GM20431 (cell line): ENCODE data around the gene CMTR1.
"Not testable (repeated sequence)": the region's sequence is repeated elsewhere in the genome, so short reads cannot be mapped to it uniquely, and the experiment has no call there.

Experiments used
- in situ Hi-C: fragments of 300-500 bp; cut with MseI, MboI; formaldehyde crosslinking; loops from one replicate; pipeline ENCODE4 v1.15.0; 2020; ENCODE audit warnings: low sequenced_read_pairs; ENCODE audit not compliant: unreplicated experiment

Gene CMTR1

DNA sequence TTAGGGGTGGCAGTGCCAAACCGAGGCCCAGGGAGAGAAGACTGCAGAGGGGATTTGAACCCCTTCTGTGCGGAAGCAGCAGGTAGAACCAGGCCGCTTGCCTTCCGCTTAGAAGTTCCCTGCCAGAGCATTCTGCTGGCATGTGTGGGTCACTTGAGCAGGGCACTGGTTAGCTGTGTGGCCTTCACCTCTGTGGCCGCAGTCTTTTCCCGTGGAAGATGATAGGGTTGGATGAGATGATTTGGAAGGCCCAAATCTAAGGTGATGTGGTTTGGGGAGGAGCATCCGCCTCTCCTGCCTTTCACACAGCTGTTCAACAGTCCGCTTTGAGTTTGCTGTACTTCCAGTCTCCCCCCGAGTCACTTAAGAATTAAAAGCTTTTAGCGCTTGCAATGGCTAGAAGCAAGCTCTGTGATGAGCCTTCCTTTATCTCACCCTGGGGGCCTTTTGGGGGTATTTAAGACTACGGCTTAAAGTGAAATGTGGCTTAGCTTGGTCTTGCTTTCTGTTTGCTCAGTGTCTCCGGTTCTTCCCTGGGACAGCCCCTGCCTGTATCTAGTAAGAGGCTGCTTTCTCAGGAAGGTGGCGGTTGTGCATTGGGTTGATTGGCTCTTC is 743 bp downstream of the CMTR1 start:
- in situ Hi-C loops = no loop called here

DNA sequence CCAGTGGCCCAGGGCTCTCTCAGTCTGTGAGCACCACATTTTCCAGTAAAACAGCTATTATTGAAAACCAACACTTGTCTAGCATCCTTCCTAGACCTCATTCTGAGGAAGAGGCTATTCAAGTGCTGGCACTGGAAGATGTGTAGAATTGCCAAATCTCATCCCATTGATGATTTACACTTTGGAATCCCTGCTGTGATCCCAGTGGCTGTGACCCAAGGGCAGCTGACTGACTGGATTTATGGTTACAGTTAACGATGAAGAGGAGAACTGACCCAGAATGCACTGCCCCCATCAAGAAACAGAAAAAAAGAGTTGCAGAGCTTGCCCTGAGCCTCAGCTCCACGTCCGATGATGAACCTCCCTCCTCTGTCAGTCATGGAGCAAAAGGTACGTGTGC is 2.4 kb downstream of the CMTR1 start:
- in situ Hi-C loops = no loop called here

DNA sequence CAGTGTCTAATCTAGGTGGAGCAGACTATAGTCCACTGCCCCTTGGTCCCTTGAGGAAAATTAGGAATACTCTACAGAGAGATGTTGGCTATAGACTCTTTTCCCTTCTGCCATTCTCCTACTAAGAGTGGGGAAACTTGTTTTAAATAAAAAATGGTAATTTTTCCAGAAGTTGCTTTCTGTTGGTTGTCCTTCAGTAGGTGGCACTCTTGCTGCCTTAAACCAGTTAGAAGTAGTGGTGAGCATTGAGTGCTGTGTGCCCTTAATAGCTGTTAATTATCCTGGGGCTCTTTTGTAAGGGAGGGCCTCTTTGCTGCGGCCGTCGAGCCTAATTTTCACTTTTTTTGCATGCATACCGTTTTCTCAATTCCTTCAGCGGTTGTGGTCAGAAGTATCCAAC is 2.8 kb downstream of the CMTR1 start:
- in situ Hi-C loops = no loop called here

DNA sequence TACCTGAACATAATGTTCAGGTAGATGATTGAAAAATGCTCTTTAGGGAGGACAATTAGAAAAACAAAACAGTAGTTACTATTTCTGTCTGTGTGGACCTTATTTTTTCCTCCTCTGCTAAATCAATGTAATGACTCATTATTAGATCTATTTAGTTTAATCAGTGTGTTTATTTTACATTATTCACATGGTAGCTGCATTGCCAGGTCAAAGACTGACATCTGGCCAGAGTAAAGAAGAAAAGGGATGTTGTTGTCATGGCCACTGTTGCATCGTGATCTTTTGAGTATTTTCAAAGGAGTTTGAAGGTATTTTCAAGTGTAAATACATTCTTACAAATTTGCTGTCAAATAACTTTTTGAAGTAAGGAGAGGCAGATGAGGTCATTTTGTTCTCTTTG is 5.9 kb downstream of the CMTR1 start:
- in situ Hi-C loops = no loop called here

DNA sequence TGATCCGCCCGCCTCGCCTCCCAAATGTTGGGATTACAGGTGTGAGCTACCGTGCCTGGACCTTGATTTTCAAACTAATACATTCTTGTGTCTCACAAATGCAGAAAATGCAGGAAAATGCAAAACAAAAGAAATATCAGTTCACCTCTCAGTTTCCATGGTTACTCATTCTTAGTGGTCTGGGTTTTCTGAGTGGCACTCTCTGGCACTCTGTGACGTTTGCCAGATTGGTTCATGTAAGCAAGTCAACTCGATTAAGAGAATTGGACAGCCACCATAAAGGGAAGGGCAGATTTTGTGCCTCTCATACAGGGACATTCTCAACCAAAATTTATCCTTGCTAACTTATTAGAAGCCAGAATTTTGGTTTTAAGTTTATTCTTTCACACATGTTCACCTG is 8.6 kb downstream of the CMTR1 start:
- in situ Hi-C loops = no loop called here

DNA sequence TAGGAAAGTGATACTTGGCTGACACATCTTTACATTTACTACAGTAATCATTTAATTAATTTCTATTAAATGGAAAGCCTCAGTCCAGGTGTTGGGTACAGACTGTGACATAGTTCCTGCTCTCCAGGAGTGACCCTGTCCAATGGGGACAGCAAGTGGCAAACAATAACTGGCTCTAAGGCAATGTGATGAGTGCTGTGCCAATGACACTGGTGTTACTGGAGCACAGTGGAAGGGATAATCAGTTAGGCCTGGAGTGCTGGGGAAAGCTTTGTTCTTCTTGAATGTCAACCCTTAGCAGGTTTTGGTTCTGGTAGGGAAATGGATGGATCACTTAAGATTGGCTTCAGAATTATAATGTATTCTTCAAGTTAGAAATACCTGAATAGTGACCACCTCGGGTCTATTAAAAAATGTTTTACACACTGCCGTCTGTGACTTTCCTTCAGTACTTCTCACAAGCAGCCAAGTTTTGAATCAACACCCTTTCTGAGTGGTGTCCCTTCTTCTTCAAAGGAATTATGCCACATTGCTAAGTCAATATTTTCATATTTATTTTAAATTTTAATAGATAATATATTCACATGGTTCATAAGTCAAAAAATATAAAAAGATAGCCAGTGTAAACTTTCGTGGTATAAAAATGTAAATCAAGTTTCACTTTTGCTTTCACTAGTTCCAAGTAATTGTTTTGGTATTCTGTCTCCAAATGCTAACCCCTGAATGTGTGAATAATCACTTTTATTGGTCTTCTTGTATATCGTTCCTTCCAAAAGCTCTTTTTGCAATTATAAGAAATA is 9.6 kb downstream of the CMTR1 start:
- in situ Hi-C loops = no loop called here

DNA sequence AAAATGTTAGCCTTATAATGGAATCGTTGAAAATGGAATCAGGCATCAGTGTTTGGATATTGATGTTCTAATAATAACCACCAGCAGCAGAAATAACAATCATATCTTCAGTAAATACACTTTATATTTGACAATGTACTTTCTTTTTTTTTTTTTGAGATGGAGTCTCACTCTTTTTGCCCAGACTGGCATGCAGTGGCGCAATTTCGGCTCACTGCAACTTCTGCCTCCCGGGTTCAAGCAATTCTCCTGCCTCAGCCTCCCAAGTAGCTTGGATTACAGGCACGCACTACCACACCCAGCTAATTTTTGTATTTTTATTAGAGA is 10.2 kb downstream of the CMTR1 start:
- in situ Hi-C loops = not testable (repeated sequence)

DNA sequence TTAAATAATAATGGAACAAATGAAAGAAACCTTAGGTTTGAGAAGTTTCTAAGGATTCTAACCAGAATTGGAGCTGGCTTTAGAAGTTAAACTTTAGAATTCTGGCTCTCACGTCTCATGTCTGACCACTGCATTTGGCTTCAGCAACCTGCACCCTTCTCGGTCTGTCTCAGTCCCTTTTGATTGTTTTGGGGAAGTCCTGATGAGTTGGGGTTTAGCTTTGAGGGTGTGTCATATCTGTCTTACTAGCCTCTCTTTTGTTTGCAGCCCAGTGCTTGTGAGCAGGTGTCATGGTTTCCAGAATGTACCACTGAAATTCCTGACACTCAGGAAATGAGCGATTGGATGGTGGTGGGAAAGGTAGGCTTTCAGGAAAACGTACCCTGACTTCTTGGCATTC is 17.0 kb downstream of the CMTR1 start:
- in situ Hi-C loops = no loop called here

DNA sequence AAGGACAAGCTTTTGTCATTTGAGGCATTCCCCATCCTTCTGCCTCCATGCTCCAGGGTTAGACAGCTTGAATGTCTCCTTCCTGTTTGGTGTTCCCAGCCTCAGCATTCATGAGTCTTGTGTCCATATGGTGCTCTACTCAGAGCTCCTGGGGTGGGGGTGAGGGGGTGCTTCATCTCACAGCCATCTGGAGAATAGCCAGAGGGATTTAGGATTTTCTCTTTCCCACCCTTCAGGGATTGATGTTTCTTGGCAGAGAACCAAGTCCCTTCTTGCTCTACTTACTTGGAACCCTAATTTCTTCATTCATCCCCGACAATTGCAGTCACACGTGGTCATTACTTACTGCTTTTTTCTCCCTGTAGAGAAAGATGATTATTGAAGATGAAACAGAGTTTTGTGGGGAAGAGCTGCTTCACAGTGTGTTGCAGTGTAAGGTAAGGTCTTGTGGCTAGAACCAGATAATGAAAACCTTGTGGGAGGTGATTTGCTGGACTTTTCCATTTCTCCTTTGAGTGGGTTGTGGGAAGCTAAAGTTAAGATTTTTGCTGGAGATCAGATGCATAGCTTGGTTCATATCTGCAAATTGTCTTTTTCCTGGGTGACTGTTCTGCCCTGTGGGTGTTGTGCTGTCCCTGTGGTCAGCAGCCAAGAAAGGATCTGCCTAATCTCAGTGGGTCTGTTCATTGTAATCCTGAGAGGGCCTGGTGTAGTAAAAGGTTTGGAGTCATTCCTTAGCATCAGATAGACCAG is 18.6 kb downstream of the CMTR1 start:
- in situ Hi-C loops = no loop called here

DNA sequence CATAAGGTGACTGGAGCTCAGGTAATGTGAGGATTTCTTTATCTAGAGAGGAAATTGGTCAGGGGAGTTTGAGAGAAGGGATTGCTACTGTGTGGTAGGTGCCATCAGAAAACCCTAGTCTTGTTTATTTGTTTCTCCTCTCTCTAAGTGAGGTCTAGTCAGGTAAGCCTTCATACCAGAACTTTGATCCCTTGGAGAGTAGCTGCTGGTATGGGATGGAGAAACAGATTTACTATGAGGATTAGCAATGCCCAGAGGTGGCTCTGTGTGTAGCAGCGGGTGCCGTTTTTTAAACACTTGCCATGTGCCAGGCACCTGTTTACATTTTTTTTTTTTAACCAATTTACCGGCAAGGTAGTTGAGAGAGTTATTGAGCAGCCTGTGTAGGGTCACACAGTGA is 19.5 kb downstream of the CMTR1 start:
- in situ Hi-C loops = no loop called here

DNA sequence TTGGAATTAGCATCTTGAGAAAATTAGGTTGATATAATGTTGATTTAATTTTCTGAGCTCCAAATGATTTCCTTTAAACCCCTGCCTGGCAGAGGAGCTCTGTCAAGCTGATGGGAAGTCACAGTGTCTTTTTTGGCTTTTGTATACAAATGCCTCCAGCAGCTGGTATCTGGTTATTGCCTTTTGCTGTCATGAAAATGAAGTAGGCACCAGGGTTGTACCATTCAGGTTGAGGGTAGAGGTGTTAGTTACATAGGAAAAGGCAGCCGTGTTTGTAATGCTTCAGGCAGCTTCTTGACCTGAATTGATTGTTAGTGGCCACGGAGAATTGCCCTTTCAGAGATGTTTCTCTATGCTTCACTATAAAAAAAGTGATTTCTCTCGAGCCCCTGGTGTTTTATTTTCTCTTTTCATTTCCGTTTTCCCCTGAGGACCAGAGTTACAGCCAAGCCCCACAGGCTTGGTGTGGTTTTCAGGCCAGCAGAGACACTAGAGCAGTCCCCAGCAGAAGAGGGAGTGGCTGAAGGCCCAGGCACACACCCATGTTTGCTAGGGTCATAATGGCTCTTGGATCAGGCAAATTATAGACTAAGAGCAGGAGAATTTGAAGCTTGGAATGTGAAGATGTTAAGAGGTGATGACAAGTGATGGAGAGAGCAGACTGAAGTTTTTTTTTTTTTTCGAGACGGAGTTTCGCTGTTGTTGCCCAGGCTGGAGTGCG is 21.6 kb downstream of the CMTR1 start:
- in situ Hi-C loops = no loop called here

DNA sequence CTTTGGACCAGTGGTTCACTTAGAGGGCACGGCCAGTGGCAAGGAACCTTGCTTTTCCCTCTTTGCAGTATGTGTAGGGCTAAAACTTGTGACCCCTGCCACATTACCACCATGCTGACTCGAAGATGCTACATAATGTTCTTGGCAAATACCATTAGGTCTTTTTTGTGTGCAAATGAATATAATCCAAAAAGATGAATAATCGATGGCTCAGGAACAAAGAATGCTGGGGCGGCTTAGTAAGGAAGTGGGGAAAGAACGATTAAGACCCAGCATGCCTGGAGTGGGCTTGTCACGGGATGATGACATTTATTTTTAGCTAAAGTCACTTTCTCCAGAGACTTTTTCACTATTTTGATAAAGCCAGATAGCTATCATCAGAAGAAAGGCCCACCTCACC is 23.1 kb downstream of the CMTR1 start:
- in situ Hi-C loops = no loop called here

DNA sequence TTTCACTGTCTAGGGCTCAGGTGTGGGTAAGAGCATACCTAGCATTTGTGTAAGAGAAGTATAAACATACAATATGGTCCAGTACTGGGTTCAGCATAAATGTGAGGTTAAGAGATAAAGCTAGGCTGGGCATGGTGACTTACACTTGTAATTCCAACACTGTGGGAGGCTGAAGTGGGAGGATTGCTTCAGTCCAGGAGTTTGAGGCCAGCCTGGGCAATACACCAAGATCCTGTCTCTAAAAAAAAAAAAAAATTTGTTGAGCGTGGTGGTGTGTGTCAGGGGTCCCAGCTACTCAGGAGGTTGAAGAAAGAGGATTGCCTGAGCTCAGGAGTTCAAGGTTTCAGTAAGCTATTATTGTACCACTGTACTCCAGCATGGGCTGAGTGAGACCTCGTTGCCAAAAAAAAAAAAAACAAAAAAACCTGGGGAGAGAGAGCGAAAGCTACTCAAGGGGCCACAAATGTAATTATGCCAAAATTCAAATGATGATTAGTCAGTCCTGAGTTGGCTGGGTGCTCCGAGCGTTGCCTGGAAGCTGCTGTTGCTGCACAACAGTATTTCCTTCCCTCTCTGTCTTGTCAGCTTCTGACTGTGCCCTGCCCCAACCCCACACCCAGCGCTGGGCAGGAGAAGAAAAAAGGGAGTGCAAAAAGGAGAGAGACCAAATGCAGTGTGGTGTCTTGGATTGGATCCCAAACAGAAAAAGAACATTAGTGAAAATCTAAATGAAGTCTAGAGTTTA is 24.0 kb downstream of the CMTR1 start:
- in situ Hi-C loops = no loop called here

DNA sequence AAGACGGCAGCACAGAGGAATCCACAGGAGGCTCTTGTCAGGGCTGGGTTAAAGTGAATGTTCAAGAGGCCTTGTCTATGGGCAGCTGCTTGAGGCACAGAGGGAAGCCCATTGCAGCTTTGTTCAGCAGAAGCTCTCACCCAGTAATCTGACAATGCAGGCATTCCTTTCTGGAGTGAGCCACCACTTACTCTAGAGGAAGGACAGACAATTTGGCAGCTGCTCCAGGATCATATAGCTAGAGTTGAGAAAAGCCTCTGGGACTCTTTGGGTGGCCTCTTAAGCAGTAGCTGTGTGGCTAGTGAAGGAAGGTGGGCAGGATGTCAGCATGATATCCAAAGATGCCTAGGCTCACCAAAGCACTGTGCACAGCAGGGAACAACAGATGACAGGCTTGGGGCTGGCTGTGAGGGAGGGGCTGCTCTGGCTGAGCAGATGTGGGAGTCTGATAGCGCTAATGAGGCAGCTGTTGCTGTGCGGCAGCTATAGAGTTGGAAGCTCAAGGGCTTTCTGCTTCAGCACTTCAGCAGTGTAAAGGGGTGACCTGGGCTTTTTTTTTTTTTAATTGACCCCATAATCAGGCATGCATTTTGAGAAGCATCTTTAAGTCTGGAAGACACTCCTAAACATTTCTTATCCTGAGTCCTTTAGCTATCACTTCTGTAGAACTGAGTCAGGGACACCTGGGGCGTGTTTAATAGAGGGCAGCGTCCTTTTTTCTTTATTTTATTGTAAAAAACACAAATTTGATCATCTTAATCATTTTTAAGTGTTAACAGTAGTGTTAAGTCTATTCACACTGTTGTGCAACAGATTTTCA is 27.2 kb downstream of the CMTR1 start:
- in situ Hi-C loops = no loop called here

DNA sequence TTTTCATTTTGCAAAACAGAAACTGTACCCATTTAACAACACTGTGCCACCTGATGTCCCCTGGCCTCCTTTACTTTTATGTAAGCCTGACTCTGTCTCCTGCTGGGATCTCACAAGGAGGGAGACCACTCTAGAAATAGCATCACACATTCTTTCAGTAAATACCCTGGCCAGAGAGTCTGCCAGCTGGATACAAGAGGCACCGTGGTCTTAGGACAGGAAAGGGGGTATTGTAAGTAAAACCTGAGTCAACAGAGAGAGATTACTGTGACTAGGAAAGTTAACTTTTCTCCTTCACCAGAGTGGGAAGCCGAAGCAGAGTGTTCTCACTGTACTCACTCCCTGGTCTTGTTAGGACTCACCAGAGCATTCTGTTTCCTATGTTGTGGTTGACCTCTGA is 27.8 kb downstream of the CMTR1 start:
- in situ Hi-C loops = no loop called here

DNA sequence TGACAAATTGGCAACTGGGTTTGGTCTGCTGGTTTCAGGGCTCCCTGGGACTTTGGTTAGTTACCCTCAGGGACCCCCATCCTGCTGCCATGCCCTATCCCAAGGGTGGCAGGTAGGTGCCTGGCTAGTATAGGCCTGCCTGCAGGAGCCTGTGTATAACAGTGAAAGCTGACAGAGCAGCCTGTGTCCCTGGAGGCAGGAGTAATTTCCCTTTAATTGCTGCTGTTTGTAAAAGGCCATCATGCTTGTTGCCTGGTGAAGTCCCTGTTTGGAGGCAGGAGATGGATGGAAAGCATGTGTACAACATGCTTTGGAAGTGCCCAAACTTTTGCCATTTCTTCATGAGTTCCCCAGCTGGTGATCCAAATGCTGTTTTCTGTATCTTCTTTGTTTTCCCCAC is 30.1 kb downstream of the CMTR1 start:
- in situ Hi-C loops = no loop called here

DNA sequence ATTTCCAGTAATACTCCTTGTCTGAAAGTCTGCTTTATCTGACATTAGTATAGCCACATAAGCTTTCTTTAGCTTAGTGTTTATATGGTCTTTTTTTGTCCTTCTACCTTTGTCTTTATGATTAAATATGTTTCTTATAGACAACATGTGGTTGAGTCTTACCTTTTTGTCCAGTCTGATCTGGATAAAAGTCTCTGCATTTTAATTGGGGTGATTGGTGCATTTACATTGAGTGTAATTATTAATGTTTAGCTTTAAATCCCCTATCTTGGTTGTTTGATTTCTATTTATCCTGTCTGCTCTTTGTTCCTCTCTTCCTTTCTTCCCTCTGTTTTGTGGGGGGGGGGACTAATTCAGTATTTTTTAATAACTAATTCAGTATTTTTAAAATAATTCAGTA is 34.7 kb downstream of the CMTR1 start:
- in situ Hi-C loops = no loop called here

DNA sequence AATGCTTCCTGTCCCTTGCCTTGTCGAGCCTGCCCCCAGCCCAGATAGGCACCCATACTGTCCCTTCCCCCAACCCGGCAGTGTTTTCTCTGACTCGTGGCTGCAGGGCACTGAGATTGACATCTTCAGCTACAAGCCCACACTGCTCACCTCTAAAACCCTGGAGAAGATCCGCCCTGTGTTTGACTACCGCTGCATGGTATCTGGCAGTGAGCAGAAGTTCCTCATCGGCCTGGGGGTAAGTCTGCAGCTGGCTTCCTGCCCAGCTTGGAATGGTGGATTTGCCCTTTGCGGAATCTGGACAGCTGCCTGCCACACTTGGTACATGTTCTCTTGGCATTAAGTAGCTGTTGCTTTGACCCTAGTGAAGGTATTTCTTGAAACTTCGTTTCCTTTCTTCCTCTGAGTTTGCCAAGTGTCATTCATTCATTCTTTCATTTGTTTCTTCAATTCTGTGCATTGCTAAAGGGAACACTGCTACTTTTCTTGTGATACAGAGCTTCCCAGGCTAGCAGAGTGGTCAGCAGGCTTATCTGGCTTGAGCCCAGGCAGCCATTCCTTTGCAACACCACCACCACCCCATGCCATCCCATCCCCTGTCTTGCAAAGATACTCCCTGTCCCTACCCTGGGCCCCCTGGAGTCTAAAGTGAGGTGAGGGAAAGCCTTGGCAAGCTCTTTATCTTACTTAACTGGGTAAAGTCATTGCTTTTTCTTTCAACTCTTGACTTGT is 40.5 kb downstream of the CMTR1 start:
- in situ Hi-C loops = no loop called here

DNA sequence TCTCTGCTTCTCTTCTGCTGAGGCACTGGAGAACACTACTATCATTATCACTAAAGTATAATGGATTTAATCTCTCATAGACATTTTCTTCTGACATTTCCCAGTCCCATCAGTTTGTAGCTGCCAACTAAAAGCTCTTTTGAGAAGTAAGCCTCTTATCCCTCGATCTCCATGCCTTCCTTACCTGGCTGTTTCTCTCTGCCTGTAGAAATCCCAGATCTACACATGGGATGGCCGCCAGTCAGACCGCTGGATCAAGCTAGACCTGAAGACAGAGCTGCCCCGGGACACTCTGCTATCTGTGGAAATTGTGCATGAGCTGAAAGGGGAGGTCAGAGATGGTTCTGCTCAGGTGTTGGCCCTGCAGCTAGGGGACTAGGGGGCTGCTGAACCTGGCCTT is 41.3 kb downstream of the CMTR1 start:
- in situ Hi-C loops = no loop called here
